Ishikawa (cell line): ENCODE results near the gene CCL17.
A peak's percentile ranks its signal among the peaks of the same experiment; 100 is the strongest.

Source experiments
- CEBPB ChIP-seq: IDR thresholded peaks from 2 replicates; pipeline ENCODE4 v1.6.1; 2012
- CREB1 ChIP-seq: IDR thresholded peaks from 2 replicates; pipeline ENCODE4 v1.6.1; 2012; ENCODE audit warnings: low read depth
- EGR1 ChIP-seq: IDR thresholded peaks from 2 replicates; pipeline ENCODE4 v1.6.1; 2012
- EP300 ChIP-seq: IDR thresholded peaks from 2 replicates; pipeline ENCODE4 v1.6.1; 2012; ENCODE audit warnings: borderline replicate concordance
- FOXM1 ChIP-seq: IDR thresholded peaks from 2 replicates; pipeline ENCODE4 v1.6.1; 2012; ENCODE audit warnings: low read depth, borderline replicate concordance
- MAX ChIP-seq: IDR thresholded peaks from 2 replicates; pipeline ENCODE4 v1.6.1; 2012
- NFIC ChIP-seq: IDR thresholded peaks from 2 replicates; pipeline ENCODE4 v1.6.1; 2012
- RAD21 ChIP-seq: IDR thresholded peaks from 2 replicates; pipeline ENCODE4 v1.6.1; 2012; ENCODE audit warnings: low read depth
- REST ChIP-seq: IDR thresholded peaks from 2 replicates; pipeline ENCODE4 v1.6.1; 2012; ENCODE audit warnings: low read depth, mild to moderate bottlenecking
- TAF1 ChIP-seq: IDR thresholded peaks from 2 replicates; pipeline ENCODE4 v1.6.1; 2012; ENCODE audit warnings: low read depth, mild to moderate bottlenecking
- TCF12 ChIP-seq: IDR thresholded peaks from 2 replicates; pipeline ENCODE4 v1.6.1; 2012; ENCODE audit warnings: low read depth
- TEAD4 ChIP-seq: IDR thresholded peaks from 2 replicates; pipeline ENCODE4 v1.6.1; 2012
- USF1 ChIP-seq: IDR thresholded peaks from 2 replicates; pipeline ENCODE4 v1.6.1; 2012
- YY1 ChIP-seq: IDR thresholded peaks from 2 replicates; pipeline ENCODE4 v1.6.1; 2012; ENCODE audit warnings: low read depth
- ZBTB7A ChIP-seq: IDR thresholded peaks from 2 replicates; pipeline ENCODE4 v1.6.1; 2012; ENCODE audit warnings: low read depth

CCL17 gene

GRCh38 chr16:57392694-57393093 lies 11.9 kb upstream of the CCL17 start:
- TF ChIP-seq YY1: no peak
- TF ChIP-seq REST: no peak
- no peak for TF ChIP-seq CEBPB
- TF ChIP-seq EP300: no peak
- TF ChIP-seq NFIC: no peak
- TF ChIP-seq ZBTB7A: no peak
- TF ChIP-seq TAF1: no peak
- no peak for TF ChIP-seq CREB1
- TF ChIP-seq USF1: no peak
- no peak for TF ChIP-seq EGR1
- TF ChIP-seq FOXM1: no peak
- no peak for TF ChIP-seq TEAD4
- no peak for TF ChIP-seq MAX
- no peak for TF ChIP-seq TCF12
- TF ChIP-seq RAD21: no peak

GRCh38 chr16:57394444-57394843 lies 10.1 kb upstream of the CCL17 start:
- TF ChIP-seq NFIC: peak; percentile 85
- TF ChIP-seq FOXM1: no peak
- TF ChIP-seq EGR1: no peak
- no peak for TF ChIP-seq EP300
- TF ChIP-seq CEBPB: peak; percentile 95
- no peak for TF ChIP-seq CREB1

- TF ChIP-seq TCF12 (no peak), USF1 (no peak)
Observed at GRCh38 chr16:57395026-57395425, 9.5 kb upstream of the CCL17 start.

GRCh38 chr16:57396786-57397185 lies 7.8 kb upstream of the CCL17 start:
- TF ChIP-seq REST: no peak
- no peak for TF ChIP-seq EP300
- no peak for TF ChIP-seq ZBTB7A
- TF ChIP-seq EGR1: no peak
- no peak for TF ChIP-seq RAD21
- TF ChIP-seq TCF12: no peak

GRCh38 chr16:57401943-57402640 lies 2.5 kb upstream of the CCL17 start:
- TF ChIP-seq REST (peak; percentile 78), ZBTB7A (no peak)

- TF ChIP-seq EP300 (no peak), CREB1 (no peak), TAF1 (no peak), RAD21 (no peak), YY1 (no peak), USF1 (no peak), ZBTB7A (no peak), CEBPB (no peak), REST (no peak), TCF12 (no peak), EGR1 (no peak), MAX (no peak)
Observed at GRCh38 chr16:57405097-57405496, 530 bp downstream of the CCL17 start.
